DND-41 (cell line): ENCODE data around the gene SARM1.

ENCODE experiments used
- ATAC-seq: fragments of 200-7000 bp; cut with Tn5 transposase; 3 replicates; pipeline ENCODE4 v1.9.1; 2021; ENCODE audit warnings: low read depth; ENCODE audit not compliant: insufficient read depth
- DNase-seq: peaks from one replicate; pipeline ENCODE4 v3.0.0-alpha.2; 2020
- H2AFZ ChIP-seq: 2 replicates; pipeline ENCODE4 v1.6.0; 2012; ENCODE audit warnings: low read depth, low read length
- H3K27ac ChIP-seq: 2 replicates; pipeline ENCODE4 v1.5.1; 2012; ENCODE audit warnings: low read length, inconsistent platforms
- H3K27me3 ChIP-seq: fragments of 200-600 bp; sonication (generic); 2 replicates; pipeline ENCODE4 v1.6.0; 2012; ENCODE audit warnings: low read length, mild to moderate bottlenecking, inconsistent platforms; ENCODE audit not compliant: insufficient read depth, poor library complexity
- H3K36me3 ChIP-seq: 2 replicates; pipeline ENCODE4 v1.5.1; 2012; ENCODE audit warnings: low read length, inconsistent platforms; ENCODE audit not compliant: insufficient read depth
- H3K4me1 ChIP-seq: 2 replicates; pipeline ENCODE4 v1.5.1; 2012; ENCODE audit warnings: mild to moderate bottlenecking, low read length; ENCODE audit not compliant: insufficient read depth
- H3K4me2 ChIP-seq: 2 replicates; pipeline ENCODE4 v1.6.0; 2012; ENCODE audit warnings: mild to moderate bottlenecking, moderate library complexity, low read length, inconsistent platforms; ENCODE audit not compliant: insufficient read depth
- H3K4me3 ChIP-seq, 2 experiments: fragments of 200-600 bp in 1 of 2; shearing (Covaris generic) in 1 of 2; 2 replicates each; pipeline ENCODE4 v1.5.1; 2012 to 2016; ENCODE audit warnings: inconsistent platforms in 2 of 2, low read length in 2 of 2, mild to moderate bottlenecking in 2 of 2, low read depth in 1 of 2, moderate library complexity in 1 of 2
- H3K79me2 ChIP-seq: 2 replicates; pipeline ENCODE4 v1.6.0; 2012; ENCODE audit warnings: low read length, inconsistent platforms; ENCODE audit not compliant: insufficient read depth
- H3K9ac ChIP-seq: 2 replicates; pipeline ENCODE4 v1.6.0; 2012; ENCODE audit warnings: low read depth, mild to moderate bottlenecking, inconsistent platforms, low read length, moderate library complexity
- H3K9me3 ChIP-seq: 2 replicates; pipeline ENCODE4 v1.5.1; 2012; ENCODE audit warnings: low read length, moderate library complexity, mild to moderate bottlenecking, inconsistent platforms; ENCODE audit not compliant: insufficient read depth, severe bottlenecking
- H4K20me1 ChIP-seq: 2 replicates; pipeline ENCODE4 v1.6.0; 2012; ENCODE audit warnings: low read length; ENCODE audit not compliant: insufficient read depth
- EZH2 ChIP-seq: IDR thresholded peaks from 3 replicates; pipeline ENCODE4 v1.6.1; 2012; ENCODE audit warnings: borderline replicate concordance, low read depth, mild to moderate bottlenecking, moderate library complexity, low read length, inconsistent platforms; ENCODE audit not compliant: severe bottlenecking
- TF ChIP-seq, protein P1 (sequence below): IDR thresholded peaks from 2 replicates; pipeline ENCODE4 v1.5.1; 2012; ENCODE audit warnings: borderline replicate concordance, low read length, moderate library complexity, mild to moderate bottlenecking; ENCODE audit not compliant: poor library complexity, severe bottlenecking; ENCODE audit errors: extremely low read depth

SARM1 gene

GRCh38 chr17:28412099-28412498 lies 40.6 kb downstream of the SARM1 start:
- Histone ChIP-seq H3K36me3 (no peaks in the 10 kb centered on the region), H3K4me3 (no peak overlapping the region), H3K27me3 (peaks cover 38% of the 10 kb centered on the region), H3K4me1 (0 out of 2 replicates have a peak, but pooled peaks cover 4% of the 10 kb centered on the region), H3K9ac (no peak overlapping the region), H3K9me3 (no peaks in the 10 kb centered on the region), H2AFZ (no peak overlapping the region), H3K79me2 (no peaks in the 10 kb centered on the region), H3K4me2 (no peak overlapping the region), H3K27ac (no peak overlapping the region), H4K20me1 (no peaks in the 10 kb centered on the region; the same call in 1 of the 2 replicates)
- ATAC-seq (no peak), DNase-seq (no peak)
- TF ChIP-seq, protein P1, sequence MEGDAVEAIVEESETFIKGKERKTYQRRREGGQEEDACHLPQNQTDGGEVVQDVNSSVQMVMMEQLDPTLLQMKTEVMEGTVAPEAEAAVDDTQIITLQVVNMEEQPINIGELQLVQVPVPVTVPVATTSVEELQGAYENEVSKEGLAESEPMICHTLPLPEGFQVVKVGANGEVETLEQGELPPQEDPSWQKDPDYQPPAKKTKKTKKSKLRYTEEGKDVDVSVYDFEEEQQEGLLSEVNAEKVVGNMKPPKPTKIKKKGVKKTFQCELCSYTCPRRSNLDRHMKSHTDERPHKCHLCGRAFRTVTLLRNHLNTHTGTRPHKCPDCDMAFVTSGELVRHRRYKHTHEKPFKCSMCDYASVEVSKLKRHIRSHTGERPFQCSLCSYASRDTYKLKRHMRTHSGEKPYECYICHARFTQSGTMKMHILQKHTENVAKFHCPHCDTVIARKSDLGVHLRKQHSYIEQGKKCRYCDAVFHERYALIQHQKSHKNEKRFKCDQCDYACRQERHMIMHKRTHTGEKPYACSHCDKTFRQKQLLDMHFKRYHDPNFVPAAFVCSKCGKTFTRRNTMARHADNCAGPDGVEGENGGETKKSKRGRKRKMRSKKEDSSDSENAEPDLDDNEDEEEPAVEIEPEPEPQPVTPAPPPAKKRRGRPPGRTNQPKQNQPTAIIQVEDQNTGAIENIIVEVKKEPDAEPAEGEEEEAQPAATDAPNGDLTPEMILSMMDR: no peak
- no peak for TF ChIP-seq EZH2

DNA sequence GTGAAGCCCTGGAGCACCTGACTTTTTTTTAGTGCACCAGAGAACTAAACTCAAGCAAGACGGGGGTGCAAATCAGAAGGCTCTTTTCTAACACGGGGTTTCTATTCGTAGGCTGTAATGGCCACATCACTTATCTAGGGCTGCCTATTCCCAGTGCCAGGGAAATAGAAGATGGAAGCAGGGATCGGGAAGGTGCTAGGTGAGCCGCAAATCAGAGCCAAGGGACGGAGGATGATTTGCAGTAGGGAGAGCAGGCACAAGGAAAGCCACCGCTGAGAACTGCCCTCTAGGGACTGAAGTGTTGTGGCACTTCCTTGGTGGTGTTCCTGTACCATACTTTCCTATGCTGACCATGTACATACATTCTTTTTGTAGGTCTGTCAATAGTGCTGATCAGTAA lies 42.3 kb downstream of the SARM1 start:
- Histone ChIP-seq H4K20me1 (no peaks in the 10 kb centered on the region), H3K36me3 (no peaks in the 10 kb centered on the region), H3K79me2 (no peaks in the 10 kb centered on the region)

DNA sequence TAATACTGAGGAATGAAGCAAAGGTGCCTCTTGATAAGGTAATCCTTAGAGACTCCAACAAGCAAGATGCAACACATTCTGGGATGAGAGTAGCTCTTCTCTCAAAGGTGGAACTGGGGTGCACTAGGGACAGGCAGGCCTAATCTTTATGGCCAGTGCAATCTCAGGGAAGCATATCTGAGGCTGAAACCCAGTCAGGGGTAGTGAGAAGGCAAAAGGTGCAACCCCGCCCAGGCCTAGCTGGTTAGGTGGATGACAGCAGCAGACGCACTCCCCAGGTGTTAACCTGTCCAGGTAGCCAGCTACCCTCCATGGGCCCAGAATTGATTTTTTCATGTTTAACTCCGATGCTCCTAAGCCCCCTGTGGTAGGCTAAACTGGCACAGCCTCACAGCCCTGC lies 44.4 kb downstream of the SARM1 start:
- Histone ChIP-seq H3K9ac (no peak overlapping the region), H3K4me3 (no peak overlapping the region), H3K27ac (no peak overlapping the region), H2AFZ (no peak overlapping the region), H3K9me3 (no peaks in the 10 kb centered on the region), H3K4me1 (0 out of 2 replicates have a peak, but pooled peaks cover 5% of the 10 kb centered on the region), H4K20me1 (no peaks in the 10 kb centered on the region), H3K4me2 (no peak overlapping the region), H3K79me2 (no peaks in the 10 kb centered on the region), H3K36me3 (no peaks in the 10 kb centered on the region), H3K27me3 (peaks cover 21% of the 10 kb centered on the region)
- DNase-seq (no peak), ATAC-seq (no peak)
- TF ChIP-seq EZH2: no peak
- TF ChIP-seq, protein P1: no peak

More for the DNA sequence above, 42.3 kb downstream of the SARM1 start:
- Histone ChIP-seq H3K27ac (no peak overlapping the region), H3K4me2 (no peak overlapping the region), H3K4me1 (0 out of 2 replicates have a peak, but pooled peaks cover 5% of the 10 kb centered on the region), H3K9me3 (no peaks in the 10 kb centered on the region), H3K27me3 (peaks cover 24% of the 10 kb centered on the region), H3K4me3 (no peak overlapping the region), H3K9ac (no peak overlapping the region), H2AFZ (no peak overlapping the region)
- TF ChIP-seq, protein P1: no peak
- no peak for TF ChIP-seq EZH2
- ATAC-seq: no peak
- DNase-seq: no peak

- peak; percentile 92 for ATAC-seq
- DNase-seq: peak; percentile 53
- Histone ChIP-seq H3K36me3 (no peaks in the 10 kb centered on the region), H3K27ac (no peak overlapping the region), H3K4me1 (0 out of 2 replicates have a peak, but pooled peaks cover 5% of the 10 kb centered on the region), H3K4me2 (no peak overlapping the region), H3K79me2 (no peaks in the 10 kb centered on the region), H3K9ac (no peak overlapping the region), H3K4me3 (no peak overlapping the region), H3K27me3 (peaks cover 13% of the 10 kb centered on the region), H3K9me3 (no peaks in the 10 kb centered on the region), H2AFZ (peak overlapping the region; percentile 10; the same call in 1 of the 2 replicates), H4K20me1 (no peaks in the 10 kb centered on the region)
- TF ChIP-seq, protein P1: peak; percentile 82
- TF ChIP-seq EZH2: no peak
These were observed 45.3 kb downstream of the SARM1 start for GRCh38 chr17:28416703-28417311.
